GM18951 (cell line): ENCODE data around the gene NCF1.
"Not testable (repeated sequence)": the region's sequence is repeated elsewhere in the genome, so short reads cannot be mapped to it uniquely, and the experiment has no call there.

ENCODE experiments used
- in situ Hi-C: fragments of 300-500 bp; cut with MboI; formaldehyde crosslinking; loops from one replicate; pipeline ENCODE4 v1.12.0; 2022; ENCODE audit warnings: low sequenced_read_pairs, mixed read lengths, inconsistent platforms; ENCODE audit not compliant: unreplicated experiment

NCF1 gene

GRCh38 chr7:74781746-74782145 lies 7.9 kb downstream of the NCF1 start:
- in situ Hi-C loops = not testable (repeated sequence)

GRCh38 chr7:74783595-74783994 lies 9.8 kb downstream of the NCF1 start:
- in situ Hi-C loops = not testable (repeated sequence)

GRCh38 chr7:74788369-74789150 lies 14.7 kb downstream of the NCF1 start:
- in situ Hi-C loops = not testable (repeated sequence)

- in situ Hi-C loops = not testable (repeated sequence)
Measured at GRCh38 chr7:74789200-74789736, 15.5 kb downstream of the NCF1 start.

- in situ Hi-C loops = not testable (repeated sequence)
Measured at GRCh38 chr7:74797848-74798622, 24.2 kb downstream of the NCF1 start.

- in situ Hi-C loops = not testable (repeated sequence)
Measured at GRCh38 chr7:74798644-74799043, 24.8 kb downstream of the NCF1 start.

GRCh38 chr7:74815882-74816281 lies 42.1 kb downstream of the NCF1 start:
- in situ Hi-C loops = not testable (repeated sequence)

GRCh38 chr7:74820146-74820805 lies 46.5 kb downstream of the NCF1 start:
- in situ Hi-C loops = not testable (repeated sequence)

- in situ Hi-C loops = not testable (repeated sequence)
Measured at GRCh38 chr7:74821259-74821658, 47.4 kb downstream of the NCF1 start.

- in situ Hi-C loops = loop anchor here (10.0 kb wide), 1 partner anchor 275 kb away; no protein-coding TSS in a partner anchor
Measured at GRCh38 chr7:74829959-74830358, 56.1 kb downstream of the NCF1 start.

GRCh38 chr7:74830411-74830810 lies 56.6 kb downstream of the NCF1 start:
- in situ Hi-C loops = loop anchor here (10.0 kb wide), 1 partner anchor 274 kb away; no protein-coding TSS in a partner anchor
